Measurements from ENCODE around the gene RPL36AL.

Gene RPL36AL

GRCh38 chr14:49617852-49618519 is 2.4 kb downstream of the RPL36AL start:
- no peak for TF ChIP-seq CTCF (IDR thresholded peaks at IDR 0.05; ENCODE audit: low read depth, low read length, missing control alignments)
- no peak for DNase-seq (ENCODE audit: low read depth)
- no peak overlapping the region; the same call in 1 of the 2 replicates for H3K4me3 ChIP-seq (ENCODE audit: low read depth, low read length)

GRCh38 chr14:49615776-49616175 is 4.7 kb downstream of the RPL36AL start:
- no peak for TF ChIP-seq CTCF (IDR thresholded peaks at IDR 0.05; ENCODE audit: low read depth, low read length, missing control alignments)
- H3K4me3 ChIP-seq (ENCODE audit: low read depth, low read length): no peak overlapping the region
- DNase-seq (ENCODE audit: low read depth): no peak

- no peak for DNase-seq (ENCODE audit: low read depth)
- H3K4me3 ChIP-seq (ENCODE audit: low read depth, low read length): no peak overlapping the region
- TF ChIP-seq CTCF (IDR thresholded peaks at IDR 0.05; ENCODE audit: low read depth, low read length, missing control alignments): no peak
Measured at GRCh38 chr14:49614196-49614595, 6.2 kb downstream of the RPL36AL start.

GRCh38 chr14:49612671-49613070 is 7.8 kb downstream of the RPL36AL start:
- TF ChIP-seq CTCF (IDR thresholded peaks at IDR 0.05; ENCODE audit: low read depth, low read length, missing control alignments): no peak
- no peak overlapping the region for H3K4me3 ChIP-seq (ENCODE audit: low read depth, low read length)
- no peak for DNase-seq (ENCODE audit: low read depth)

GRCh38 chr14:49612251-49612650 is 8.2 kb downstream of the RPL36AL start:
- H3K4me3 ChIP-seq (ENCODE audit: low read depth, low read length): no peak overlapping the region
- no peak for DNase-seq (ENCODE audit: low read depth)
- no peak for TF ChIP-seq CTCF (IDR thresholded peaks at IDR 0.05; ENCODE audit: low read depth, low read length, missing control alignments)

GRCh38 chr14:49607583-49607982 is 12.8 kb downstream of the RPL36AL start:
- no peak overlapping the region for H3K4me3 ChIP-seq (ENCODE audit: low read depth, low read length)
- no peak for DNase-seq (ENCODE audit: low read depth)
- TF ChIP-seq CTCF (IDR thresholded peaks at IDR 0.05; ENCODE audit: low read depth, low read length, missing control alignments): no peak

All from GM12864 (cell line).